Progenitor cell of endocrine pancreas (in vitro differentiated cells): Measurements from ENCODE around the gene CNPY1. TPM values are rescaled to one million over a fixed set of nuclear protein-coding genes. Genes with fewer than 3 reads are reported as not detected.

Experiments
- DNase-seq: peaks from one replicate; pipeline ENCODE4 v3.0.0; 2021; ENCODE audit warnings: low spot score; ENCODE audit not compliant: unreplicated experiment
- H3K27ac Mint-ChIP-seq: 2 replicates; pipeline ENCODE4 v1.8.0; 2021; ENCODE audit warnings: mild to moderate bottlenecking, moderate library complexity, mixed read lengths
- H3K27me3 Mint-ChIP-seq: 2 replicates; pipeline ENCODE4 v1.8.0; 2021; ENCODE audit warnings: mixed read lengths
- H3K36me3 Mint-ChIP-seq: 2 replicates; pipeline ENCODE4 v1.8.0; 2022; ENCODE audit warnings: mixed read lengths; ENCODE audit not compliant: insufficient read depth
- H3K4me1 Mint-ChIP-seq: 2 replicates; pipeline ENCODE4 v1.8.0; 2021; ENCODE audit warnings: low read depth, mixed read lengths
- H3K4me3 Mint-ChIP-seq: 2 replicates; pipeline ENCODE4 v1.8.0; 2021; ENCODE audit warnings: low read depth, mild to moderate bottlenecking, moderate library complexity, mixed read lengths
- H3K9me3 Mint-ChIP-seq: 2 replicates; pipeline ENCODE4 v1.8.0; 2021; ENCODE audit warnings: low read depth, mixed read lengths
- total RNA-seq: library from RNA; stranded (reverse); gene quantifications from 2 replicates; pipeline ENCODE4 v1.2.1, GENCODE V29; 2021
- TF ChIP-seq, protein P1 (sequence below): fragments of 200-600 bp; sonication (generic); IDR thresholded peaks from one replicate; pipeline ENCODE4 v1.5.0; 2021; ENCODE audit warnings: antibody characterized with exemption, mild to moderate bottlenecking; ENCODE audit not compliant: unreplicated experiment

CNPY1 gene
- total RNA-seq, 1 donor from 2014 or later = not detected

DNA sequence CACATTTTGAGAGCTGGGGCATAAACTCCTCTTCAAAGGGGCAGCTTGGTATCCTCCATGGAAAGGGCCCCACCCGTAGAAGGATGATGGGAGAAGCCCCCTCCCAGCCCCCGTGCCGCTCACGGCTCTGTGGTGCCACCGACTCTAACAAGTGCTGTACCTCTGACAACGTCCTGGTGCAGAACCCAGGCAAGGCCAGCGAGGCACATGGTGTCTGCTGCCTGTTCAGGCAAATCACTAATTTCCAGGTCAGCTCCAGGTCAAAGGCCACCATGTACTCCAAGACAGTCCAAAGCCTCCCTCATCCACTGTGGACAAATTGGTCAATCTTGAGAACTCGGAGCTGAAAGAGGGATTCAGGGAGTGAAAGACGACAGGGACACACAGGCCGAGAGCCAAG lies 11.4 kb upstream of the CNPY1 start:
- peaks cover 2% of the 10 kb centered on the region for H3K4me1 Mint-ChIP-seq
- H3K36me3 Mint-ChIP-seq = no peaks in the 10 kb centered on the region
- H3K27ac Mint-ChIP-seq = no peak overlapping the region
- no peak overlapping the region for H3K4me3 Mint-ChIP-seq
- H3K9me3 Mint-ChIP-seq = no peaks in the 10 kb centered on the region
- TF ChIP-seq, protein P1, sequence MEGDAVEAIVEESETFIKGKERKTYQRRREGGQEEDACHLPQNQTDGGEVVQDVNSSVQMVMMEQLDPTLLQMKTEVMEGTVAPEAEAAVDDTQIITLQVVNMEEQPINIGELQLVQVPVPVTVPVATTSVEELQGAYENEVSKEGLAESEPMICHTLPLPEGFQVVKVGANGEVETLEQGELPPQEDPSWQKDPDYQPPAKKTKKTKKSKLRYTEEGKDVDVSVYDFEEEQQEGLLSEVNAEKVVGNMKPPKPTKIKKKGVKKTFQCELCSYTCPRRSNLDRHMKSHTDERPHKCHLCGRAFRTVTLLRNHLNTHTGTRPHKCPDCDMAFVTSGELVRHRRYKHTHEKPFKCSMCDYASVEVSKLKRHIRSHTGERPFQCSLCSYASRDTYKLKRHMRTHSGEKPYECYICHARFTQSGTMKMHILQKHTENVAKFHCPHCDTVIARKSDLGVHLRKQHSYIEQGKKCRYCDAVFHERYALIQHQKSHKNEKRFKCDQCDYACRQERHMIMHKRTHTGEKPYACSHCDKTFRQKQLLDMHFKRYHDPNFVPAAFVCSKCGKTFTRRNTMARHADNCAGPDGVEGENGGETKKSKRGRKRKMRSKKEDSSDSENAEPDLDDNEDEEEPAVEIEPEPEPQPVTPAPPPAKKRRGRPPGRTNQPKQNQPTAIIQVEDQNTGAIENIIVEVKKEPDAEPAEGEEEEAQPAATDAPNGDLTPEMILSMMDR = no peak
- H3K27me3 Mint-ChIP-seq = peaks cover 18% of the 10 kb centered on the region
- DNase-seq = no peak

DNA sequence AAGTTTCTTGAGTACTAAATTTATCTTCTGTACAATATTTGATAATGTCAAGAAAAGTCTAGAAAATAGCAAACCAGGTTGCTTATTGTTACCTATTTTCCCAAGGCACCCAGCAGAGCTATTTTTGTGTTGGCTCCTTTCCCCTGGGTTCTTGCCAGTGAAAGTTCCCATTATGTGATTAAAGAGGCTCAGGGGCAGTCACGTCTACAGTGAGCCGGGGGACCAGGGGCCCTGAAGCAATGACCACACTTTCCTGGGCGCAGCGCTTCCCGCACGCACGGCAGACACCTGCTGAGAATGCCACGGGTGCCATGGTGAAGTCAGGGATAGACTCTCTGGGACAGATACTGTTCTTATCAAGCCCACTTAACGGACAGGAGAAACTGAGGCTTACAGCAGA lies 10.4 kb upstream of the CNPY1 start:
- Mint-ChIP-seq H3K9me3 (no peaks in the 10 kb centered on the region), H3K27ac (no peak overlapping the region), H3K4me1 (peaks cover 2% of the 10 kb centered on the region), H3K4me3 (no peak overlapping the region), H3K27me3 (peaks cover 26% of the 10 kb centered on the region), H3K36me3 (no peaks in the 10 kb centered on the region)
- TF ChIP-seq, protein P1 = no peak
- DNase-seq = no peak

DNA sequence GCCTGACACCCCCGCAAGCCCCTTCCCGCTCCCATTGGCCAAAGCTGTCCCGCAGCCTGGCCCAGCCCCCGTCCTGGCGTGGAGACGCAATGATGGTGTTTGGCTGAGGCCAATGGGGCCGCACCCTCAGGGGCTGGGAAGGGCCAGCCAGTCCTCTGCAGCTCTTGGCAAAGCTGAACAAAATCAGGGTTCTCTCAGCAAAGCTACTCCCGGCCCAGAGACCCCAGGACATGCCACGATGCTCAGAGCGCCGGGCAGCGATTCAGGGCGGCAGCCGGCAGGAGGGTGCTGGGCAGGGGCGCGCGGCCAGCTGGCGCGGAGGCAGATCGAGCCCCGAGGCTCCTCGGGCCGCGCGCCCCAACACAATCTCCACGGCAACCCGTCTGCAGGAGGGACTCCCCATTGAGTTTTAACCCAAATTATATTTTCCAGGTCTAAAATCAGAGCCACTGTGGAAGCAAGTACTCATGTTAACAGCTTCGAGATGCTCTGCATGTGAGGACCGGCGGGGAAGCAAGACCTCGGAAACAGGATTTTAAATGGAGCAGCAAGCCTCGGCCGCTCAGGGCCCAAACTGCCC lies 8.8 kb upstream of the CNPY1 start:
- Mint-ChIP-seq H3K36me3 (no peaks in the 10 kb centered on the region), H3K4me1 (peaks cover 2% of the 10 kb centered on the region), H3K9me3 (no peaks in the 10 kb centered on the region), H3K4me3 (no peak overlapping the region), H3K27me3 (peaks cover 21% of the 10 kb centered on the region), H3K27ac (no peak overlapping the region)
- no peak for DNase-seq
- TF ChIP-seq, protein P1 = no peak

DNA sequence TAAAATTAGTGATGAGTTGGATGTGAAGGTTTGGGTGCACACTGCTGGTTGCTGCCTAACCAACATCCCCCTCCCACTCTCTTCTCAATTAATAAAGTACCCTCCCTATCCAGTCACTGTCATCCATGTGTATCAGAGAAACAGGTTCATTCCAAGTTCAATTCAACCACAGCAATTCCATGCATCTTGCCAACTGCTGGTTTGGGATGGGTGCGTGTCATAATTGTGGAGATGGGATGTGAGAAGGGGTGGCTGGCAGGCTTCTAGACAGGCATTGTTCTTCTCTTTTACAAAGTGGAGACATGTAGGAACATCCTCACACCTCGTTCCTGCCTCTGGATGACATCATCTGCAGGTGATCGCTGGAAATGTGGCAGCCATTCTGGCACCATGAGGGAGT lies 7.5 kb upstream of the CNPY1 start:
- TF ChIP-seq, protein P1 = no peak
- H3K4me1 Mint-ChIP-seq = peaks cover 2% of the 10 kb centered on the region
- H3K36me3 Mint-ChIP-seq = no peaks in the 10 kb centered on the region
- peaks cover 18% of the 10 kb centered on the region for H3K27me3 Mint-ChIP-seq
- DNase-seq = no peak
- H3K27ac Mint-ChIP-seq = no peak overlapping the region
- H3K9me3 Mint-ChIP-seq = no peaks in the 10 kb centered on the region
- no peak overlapping the region for H3K4me3 Mint-ChIP-seq

DNA sequence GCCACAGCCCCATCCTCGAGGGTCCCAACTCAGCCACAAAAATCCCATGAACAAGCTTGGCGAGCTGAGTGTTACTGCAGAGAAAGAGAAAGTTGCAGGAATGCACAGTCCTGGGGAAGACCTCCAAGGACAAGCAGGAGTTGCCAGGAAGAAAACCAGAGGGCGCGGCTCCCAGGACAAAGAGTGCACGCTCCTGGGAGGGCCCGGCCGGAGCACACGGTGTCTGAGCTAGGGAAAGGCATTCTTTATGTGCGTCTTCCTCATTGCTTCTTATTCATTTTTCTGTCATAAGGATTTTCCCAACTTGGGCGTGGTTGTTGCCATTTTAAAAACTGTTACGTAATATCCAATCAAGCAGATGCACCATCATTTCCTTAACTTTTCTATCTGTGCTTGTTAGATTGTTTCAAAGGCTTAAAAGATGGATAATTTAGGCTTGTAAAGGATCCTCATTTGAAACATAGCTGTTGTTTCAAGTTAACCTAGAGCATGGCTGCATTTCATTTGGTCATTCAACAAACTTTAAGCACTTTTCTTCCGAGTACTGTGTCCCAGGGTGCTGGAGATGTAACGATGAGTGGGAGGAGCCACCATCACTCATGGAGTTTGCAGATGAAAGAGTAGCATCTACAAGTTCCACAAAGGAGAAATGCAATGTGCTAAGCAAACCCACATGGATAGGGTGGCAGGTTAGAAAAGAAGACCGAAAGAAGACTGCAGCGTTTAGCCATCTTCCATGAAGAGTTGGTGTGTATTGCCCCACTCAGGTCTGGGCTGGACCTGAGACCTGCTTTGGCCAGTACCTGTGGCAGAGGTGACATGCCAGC lies 5.6 kb upstream of the CNPY1 start:
- no peaks in the 10 kb centered on the region for H3K9me3 Mint-ChIP-seq
- no peak for DNase-seq
- H3K27ac Mint-ChIP-seq = no peak overlapping the region
- H3K27me3 Mint-ChIP-seq = peaks cover 18% of the 10 kb centered on the region
- H3K4me3 Mint-ChIP-seq = no peak overlapping the region
- TF ChIP-seq, protein P1 = no peak
- peaks cover 2% of the 10 kb centered on the region for H3K4me1 Mint-ChIP-seq
- no peaks in the 10 kb centered on the region for H3K36me3 Mint-ChIP-seq
